DMS53 treated with DMSO at 0.1 percent for 48 hours (cell line): ENCODE data around the gene CCL19.
A peak's percentile ranks its signal among the peaks of the same experiment; 100 is the strongest.

Experiments used
- DNase-seq: peaks from one replicate; lab custom pipeline; 2025; ENCODE audit not compliant: unreplicated experiment; lab: John Stamatoyannopoulos, UW

CCL19 gene

DNA sequence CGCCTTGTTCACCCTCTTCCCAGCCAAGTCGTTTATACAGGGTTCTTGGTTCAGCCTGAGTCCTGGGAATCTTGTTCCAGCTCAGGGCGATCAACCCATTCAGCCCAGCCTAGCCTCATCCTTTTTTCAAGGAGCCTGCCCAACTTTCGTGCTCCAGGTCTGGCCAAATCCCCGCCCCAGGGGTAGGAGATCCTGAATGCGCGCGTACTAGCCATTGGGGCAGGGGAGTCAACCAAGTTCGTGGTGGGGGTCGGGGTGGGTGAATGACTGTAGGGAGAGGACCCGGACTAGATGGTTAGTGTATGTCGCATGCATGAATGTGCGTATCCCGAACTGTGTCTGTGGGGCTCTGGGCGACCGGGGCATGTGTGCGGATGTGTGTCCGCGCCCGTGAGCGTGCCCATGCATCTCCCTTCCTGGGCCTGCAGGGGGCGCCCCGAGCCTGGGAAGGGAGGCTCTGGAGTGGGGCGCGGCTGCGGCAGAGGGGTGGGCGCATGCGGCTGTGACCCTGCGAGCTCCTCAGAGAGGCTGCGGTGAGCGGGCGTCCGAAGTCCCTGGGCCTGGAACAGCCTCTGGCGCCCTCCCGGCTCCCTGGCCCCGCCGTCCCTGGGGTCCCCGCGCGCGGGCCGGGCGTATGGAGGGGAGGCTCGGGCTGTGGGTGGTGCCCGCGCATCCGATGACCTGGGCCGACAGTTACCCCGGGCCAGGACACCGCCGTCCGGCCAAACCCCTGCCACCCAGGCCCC, 10.1 kb upstream of the CCL19 start:
- no peak for DNase-seq

DNA sequence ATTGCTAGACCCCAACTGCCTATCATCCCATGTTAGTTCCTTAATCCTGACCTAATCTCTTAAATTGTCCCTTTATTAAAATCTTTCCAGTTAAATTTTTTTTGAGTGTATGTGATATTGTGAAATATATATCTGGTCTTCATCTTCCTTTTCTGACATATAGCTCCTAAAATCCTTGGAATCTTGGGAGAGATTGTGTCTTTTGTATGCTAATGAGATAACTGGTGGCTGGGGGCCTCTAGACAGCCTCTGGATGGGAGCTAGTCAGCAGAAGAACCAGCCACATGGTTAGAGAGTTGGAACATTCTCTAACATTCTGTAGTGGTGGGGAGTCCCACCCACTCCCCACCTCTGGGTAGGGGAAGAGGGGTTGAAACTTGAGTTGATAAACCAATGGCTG, 3.7 kb upstream of the CCL19 start:
- DNase-seq: no peak

DNA sequence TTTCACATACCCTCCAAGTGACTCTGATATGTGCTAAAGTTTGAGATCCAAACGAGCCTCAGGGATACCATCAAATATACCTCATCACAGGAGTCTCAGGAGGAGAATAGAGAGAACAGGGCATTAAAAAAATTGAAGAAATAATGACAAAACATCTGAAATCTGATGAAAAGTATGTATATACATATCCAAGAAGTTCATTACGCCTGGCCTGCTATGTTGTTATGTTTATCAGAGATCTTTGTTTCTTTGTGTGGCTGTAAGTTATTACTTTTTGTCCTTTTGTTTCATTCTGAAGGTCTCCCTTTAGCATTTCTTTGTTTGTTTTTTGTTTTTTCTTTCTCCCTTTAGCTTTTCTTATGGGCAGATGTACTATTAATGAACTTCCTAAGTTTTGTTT, 2.5 kb upstream of the CCL19 start:
- DNase-seq: no peak

DNA sequence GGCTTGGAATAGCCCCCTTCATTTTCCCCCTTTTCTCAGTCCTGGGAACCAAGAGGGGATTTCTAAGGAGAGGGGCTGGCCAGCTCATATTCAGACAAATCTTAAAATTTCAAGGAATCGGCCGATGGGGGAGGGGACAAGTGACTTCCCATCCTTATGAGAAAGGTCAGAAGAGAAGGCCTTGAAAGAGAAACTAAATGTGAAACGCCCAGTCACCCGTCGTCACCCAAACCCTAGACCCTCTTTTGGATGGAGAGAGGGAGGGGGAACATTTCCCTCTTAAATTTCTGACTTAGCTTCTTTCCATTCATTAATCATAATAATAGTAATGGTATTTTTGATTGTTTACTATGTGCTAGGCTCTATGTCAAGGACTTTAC, 850 bp upstream of the CCL19 start:
- DNase-seq: no peak

DNA sequence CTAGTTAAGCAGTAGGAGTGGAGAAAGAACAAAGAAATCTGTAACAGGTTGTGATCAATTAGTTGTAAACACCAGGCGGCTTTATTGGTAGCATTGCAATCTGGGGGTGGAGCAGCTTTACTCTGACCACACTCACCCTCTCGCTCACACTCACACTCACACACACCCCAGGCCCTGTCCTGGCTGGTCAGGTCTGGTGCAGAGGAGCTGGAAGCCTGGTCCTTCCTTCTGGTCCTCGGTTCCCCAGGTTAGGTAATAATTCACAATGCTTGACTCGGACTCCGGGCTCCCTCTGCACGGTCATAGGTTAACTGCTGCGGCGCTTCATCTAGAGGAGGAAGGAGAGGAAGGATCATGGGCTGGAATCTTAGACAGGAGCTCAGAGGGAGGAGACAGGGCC, 1.6 kb downstream of the CCL19 start:
- DNase-seq: no peak

DNA sequence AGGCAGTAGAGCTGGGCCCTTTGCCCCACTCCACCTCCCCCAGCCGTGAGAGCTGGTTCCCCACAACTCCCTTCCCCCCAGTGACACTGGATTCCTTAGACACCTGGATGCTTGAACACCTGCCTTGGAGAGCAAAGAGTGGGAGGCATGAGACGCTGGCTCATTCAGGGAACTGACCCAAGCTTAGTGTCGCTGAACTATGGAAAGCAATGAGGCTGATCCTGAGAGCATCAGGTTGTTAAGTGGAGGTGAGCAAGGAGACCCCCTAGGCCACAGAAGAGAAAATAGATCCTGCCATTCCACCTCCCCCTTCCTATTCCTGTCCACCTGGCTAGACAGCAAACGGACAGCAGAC, 2.0 kb downstream of the CCL19 start:
- peak; percentile 48 for DNase-seq

DNA sequence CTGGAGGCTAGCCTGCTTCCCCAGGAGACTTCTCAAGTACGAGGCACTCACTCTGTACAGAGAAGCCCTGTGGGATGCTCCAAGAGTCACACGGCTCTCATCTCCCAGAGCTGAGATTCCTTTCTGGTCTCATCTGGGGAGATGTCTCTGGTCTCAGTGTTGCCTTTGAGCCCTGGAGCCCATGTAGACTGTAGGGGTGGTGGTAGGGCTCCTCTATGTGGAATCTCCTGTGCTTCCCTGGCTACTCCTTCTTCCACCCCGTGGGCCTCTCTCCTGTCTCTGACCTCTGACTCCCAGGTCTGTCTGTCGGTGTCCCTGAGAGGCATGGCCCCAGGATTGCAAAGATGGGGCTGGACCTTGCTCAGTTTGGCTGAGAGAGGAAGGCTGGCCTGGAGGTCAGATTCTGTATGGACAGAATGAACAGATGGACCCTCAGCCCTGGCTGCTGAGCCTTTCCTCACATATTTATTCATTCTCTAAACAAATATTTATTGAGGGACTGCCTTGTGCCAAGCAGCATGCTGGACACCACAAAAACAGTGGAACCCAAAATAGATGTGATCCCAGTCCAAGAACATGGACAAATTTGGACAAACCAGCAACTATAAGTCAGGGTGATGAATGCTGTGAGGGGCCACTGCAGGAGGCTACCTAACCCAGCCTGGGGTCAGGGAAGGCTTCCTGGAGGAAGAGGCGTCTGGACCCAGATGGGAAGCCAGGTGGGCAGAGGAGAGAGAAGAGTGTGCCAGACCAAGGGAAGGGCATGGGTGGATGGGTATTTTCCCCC, 2.6 kb downstream of the CCL19 start:
- no peak for DNase-seq

DNA sequence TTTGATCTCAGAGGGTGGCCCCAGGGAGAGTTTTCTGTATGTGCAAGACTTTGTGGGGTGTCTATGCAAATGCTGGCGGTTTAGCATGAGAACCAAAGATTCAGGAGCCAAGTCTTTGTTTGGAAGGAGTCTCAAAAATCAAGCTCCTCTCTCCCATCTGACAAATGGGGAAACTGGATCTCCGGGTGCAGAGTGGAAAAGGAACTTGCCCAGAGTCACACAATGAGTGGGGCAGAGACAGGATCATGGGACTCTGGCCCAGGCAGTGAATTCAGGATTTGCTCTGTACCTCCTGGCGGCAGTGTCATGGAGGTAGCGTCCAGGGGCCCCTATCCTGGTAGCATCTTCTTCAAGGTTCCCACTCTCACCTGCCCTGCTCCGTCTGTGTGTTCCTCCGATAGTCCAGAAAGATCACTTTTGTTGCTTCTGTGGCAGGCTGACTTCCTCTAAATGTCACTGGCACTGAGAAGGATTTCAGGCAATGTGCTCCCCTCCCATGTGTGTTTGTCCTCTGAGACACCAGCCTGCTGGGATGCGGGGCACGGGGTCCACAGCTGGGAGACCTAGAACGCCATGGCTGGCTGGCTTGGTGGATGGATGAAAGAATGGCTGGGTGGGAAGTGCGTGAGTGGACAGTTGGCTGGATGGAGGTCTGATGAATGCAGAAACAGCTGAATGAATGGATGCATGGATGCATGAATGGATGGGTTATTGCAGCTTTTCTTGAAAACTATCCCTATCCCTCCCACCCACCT, 3.6 kb downstream of the CCL19 start:
- DNase-seq: no peak

DNA sequence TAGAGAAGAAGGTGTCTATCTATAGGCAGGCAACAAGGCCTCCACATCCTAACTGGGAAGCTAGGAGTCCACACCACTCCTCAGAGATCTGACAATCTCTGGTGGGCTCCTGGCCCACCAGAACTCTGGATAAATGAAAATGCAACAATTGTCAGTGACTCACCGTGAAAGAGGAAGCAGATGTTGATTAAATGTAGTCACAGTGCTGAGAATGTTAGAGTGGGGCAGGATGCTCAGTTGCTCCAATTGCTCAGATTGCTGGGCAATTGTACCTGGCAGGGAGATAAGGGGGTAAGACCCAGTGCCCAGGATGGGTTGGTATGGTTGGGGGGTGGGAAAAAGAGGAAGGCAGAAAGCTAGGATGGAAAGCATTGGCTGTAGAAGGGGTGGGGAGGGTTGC, 4.3 kb downstream of the CCL19 start:
- no peak for DNase-seq

DNA sequence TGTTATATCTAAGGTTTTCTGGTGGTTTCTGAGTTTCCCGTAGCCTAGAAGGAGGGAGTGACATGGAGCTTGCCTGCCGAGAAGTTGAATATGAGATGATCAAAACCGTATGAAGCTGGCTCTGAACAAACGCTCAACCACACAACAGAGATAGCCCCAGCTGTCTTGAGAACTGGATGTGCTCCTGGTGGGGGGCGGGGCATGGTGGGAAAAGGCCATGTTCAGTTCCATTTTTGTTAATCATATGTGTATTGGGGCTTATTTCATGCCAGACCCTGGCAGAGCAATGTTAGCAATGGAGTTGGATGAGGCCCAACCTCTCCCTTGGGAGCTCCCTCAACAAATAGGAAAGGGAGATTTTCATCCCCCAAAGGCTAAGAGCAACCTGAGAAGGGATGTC, 4.8 kb downstream of the CCL19 start:
- DNase-seq: no peak

DNA sequence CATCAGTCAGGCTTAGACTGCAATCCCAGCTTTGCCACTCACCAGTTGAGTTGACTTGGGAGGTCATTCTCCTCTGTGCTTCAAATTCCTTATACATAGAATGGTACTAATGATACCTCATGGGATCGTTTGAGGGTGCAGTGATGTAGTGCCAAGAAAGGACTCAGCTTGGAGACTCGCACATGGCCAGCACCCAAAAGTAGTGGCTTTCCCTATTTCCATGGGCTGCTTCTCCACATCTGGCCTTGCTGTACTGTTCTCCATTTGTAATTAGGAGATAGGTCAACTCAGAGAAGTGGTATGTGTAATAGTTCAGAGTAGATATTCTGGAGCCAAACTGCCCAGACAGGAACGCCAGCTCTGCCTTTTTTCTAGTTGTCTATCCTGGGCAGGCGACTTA, 5.5 kb downstream of the CCL19 start:
- no peak for DNase-seq

DNA sequence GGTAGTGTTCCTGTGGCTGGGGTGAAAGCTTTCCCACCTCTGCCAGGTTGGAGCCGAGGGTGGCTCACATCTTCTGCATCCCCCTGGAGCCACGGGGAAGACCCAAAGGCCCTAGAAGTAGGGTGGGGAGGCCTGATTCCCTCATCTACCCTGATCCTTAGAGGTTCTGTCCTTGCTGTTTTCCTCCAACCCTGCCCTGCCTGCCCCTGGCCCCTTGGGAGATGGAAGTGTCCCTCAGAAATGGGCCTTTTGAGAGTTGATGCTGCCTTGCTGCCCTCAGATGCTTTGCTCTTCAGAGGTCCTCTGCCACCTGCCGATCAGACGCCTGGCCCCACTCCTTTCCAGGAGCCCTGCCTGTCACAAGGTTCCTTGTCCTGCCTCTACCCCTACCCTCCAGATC, 6.3 kb downstream of the CCL19 start:
- DNase-seq: no peak

DNA sequence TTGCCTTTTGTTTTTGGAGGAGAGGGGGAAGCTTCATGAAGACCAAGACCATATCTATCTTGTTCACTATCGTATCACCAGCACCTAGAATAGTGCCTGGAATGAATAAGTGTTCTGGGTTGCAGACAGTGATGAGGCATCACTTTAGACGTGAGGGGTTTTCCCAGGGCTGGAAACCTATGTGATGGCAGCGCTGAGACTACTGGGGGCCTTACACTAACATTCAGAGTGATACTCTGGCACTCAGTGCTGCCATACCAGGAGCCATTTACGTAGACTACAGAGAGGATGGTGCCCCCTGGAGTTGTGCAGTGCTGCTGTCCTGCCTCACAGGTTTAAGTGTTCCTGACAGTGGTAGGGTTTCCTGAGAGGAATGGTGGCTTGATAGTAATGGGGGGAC, 6.9 kb downstream of the CCL19 start:
- DNase-seq: no peak

DNA sequence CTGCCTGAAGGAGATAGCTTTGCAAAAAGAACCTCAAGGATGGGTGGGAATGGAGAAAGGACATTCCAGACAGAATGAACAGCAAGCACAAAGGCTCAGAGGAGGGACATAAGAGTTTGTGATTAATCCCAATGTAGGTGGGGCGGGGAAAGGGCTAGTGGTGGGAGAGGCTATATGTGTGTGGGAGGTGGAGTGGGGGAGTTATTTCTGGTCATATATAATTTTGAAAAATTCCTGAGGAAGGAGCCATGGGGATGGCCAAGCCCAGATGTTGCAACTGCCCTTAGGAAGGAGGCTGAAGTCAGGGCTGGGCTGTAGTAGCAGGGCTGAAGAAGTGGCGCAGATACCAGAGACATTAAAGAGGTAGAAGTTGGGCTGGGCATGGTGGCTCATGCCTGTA, 15.2 kb downstream of the CCL19 start:
- DNase-seq: no peak

DNA sequence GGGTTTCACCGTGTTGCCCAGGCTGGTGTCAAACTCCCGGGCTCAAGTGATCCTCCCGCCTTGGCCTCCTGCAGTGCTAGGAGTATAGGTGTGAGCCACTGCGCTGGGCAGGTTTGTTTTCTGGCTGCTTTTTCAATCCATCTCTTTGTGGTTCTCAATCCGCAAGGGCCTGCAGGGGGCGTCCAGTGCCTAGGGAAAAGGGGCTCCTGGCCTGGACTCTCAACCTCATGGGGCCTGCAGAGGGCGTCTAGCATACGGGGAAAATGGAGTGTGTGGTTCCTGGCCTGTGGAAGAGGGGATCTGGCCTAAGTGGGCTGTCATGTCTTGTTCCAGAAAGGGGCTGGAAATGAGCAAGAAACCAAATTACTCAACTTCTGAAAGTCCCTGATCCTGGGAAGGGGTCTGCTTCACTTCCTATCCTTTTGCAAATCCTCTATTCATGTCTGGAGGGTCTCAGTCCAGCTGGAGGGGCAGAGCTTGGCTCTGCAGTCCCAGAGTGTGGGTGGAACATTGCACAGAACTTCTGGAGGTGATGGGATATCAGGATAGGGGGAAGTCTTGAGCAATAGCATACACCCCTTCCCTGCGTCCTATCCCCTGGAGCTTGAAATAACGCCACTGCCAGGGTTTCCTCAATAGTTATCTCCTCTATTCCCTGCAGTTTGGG, 15.9 kb downstream of the CCL19 start:
- DNase-seq: peak; percentile 12

DNA sequence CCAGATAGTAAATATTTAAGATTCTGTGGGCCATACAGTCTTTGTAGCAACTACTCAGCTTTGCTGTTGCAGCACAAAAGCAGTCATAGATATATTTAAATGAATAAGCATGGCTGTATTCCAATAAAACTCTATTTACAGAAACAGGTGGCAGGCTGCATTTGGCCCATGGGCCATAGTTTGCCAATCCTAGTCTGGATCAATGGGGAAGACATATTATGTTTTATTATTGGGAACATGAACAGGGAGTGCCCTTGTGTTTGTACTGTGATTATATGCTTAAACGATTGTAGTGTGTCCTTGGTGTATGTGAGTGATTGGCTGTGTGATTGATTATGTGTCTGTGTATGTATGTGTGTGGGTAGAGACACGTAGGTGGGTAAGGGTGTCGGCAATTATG, 16.6 kb downstream of the CCL19 start:
- no peak for DNase-seq

DNA sequence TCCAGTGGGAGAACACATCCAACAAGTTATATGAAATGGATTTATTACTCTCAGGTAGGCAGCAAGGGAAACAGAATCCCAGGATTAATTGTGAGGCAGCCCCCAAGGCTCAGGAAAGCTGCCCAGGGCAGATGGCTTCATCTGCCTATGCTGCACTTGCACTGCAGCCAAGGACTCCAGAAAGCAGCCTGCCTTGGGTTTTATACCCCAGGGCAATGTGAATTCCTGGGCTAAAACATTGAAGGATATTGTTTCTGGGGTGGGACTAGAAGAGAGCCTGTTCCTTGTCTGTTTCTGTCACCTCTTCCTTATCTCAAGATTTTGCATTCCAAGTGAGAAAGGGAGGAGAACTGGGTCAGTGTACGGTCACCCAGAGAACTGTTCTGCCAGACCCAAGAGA, 19.8 kb downstream of the CCL19 start:
- no peak for DNase-seq

DNA sequence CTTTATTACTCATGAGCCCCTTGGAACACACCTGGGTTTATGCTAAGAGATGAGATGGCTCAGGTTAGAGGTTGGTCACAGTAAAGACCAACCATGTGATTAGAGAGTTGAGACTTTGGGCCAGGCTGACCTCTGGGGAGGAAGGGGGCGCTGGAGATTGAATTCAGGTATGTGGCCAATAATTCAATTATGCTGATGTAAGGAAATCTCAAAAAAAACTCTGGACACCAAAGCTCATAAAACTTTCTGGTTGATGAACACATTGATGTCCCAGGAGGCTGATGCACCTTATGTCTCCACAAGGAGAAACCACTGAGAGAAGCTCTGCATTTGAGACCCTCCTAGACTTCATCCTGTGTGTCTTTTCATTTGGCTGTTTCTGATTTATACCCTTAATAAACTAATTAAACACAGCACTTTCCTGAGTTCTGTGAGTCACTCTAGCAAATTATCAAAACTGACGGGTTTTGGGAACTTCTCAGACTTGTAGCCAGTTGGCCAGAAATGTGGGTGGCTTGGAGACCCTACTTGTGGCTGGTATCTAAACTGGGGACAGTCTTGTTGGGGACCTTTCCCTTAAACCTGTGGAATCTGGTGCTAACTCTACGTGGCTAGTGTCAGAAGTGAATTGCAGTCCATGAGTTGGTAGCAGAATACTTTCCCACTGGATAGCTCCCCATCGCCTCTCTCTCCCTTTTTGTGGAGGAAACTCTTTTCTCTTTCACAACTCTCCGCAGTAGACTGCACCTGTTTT, 21.1 kb downstream of the CCL19 start:
- DNase-seq: no peak

DNA sequence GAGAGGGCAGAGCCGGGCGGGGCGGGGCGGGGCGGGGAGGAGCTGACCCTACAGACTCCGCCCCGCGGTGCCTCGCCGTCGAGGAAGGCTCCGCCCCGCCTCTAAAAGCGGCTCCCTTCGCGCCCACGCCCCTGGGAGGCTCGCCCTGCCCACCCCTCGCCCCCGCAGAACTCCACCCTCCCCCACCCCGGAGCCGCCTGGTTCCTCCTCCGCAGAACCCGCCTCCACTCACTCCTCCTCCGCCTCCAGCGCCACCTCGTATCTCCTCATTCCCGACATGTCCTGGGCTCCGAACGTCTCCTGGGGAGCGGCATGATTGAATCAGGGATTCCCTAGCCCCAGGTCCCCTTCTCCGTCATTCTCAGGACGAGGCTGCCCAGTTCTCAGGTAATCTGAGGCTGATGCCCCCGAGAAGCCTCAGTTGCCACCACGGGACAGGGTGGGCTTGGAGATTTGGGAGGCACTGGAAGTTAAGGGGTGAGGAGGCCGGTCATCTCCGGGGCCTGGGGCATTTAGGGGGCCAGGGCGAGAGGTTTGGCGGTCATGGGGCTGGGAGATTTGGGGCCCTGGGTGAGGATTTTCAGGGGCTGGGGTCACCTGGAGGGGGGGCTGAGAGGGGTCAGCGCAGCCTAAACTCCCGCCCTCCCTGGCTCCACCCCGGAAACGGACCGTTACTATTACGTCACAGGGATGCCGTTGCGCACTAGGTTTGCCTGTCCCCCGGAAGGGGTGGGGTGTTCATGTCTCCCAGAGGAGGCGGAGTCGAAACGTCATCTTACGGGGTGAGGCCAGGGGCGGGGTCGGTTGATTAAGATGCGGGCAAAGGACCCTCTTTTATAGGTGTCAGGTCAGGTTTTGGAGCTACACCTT, 25.5 kb downstream of the CCL19 start:
- peak; percentile 61 for DNase-seq

DNA sequence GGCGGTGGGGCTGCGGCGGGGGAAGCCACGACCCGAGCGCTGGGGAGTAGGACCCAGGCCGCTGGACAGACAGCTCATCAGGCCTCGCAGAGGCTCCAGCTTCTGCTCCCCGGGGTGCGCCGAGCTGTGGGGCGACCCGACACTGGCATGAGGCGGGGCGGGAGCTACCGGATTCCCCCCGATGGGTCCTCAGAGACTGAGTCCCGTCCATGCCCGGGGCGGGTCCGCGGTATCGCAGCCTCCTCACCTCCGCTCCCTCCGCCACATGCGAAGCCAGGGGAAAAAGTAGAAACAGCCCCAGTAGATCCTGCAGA, 26.1 kb downstream of the CCL19 start:
- DNase-seq: no peak
